Loucy (cell line): ENCODE results near the gene TNS4.

Experiments
- H2AFZ ChIP-seq: fragments of 200-600 bp; sonication (generic); 2 replicates; pipeline ENCODE4 v1.6.0; 2016; ENCODE audit warnings: antibody characterized with exemption, mild to moderate bottlenecking, low read length, moderate library complexity
- H3F3A ChIP-seq: fragments of 200-600 bp; 2 replicates; pipeline ENCODE4 v1.6.0; 2016; ENCODE audit warnings: antibody characterized with exemption, low read depth, mild to moderate bottlenecking
- H3K27me3 ChIP-seq: fragments of 200-600 bp; sonication (generic); 2 replicates; pipeline ENCODE4 v1.6.1; 2014; ENCODE audit warnings: low read length, mild to moderate bottlenecking; ENCODE audit not compliant: insufficient read depth, poor library complexity, severe bottlenecking
- H3K36me3 ChIP-seq: fragments of 200-600 bp; sonication (generic); 2 replicates; pipeline ENCODE4 v1.6.1; 2016; ENCODE audit warnings: low read length; ENCODE audit not compliant: insufficient read depth
- H3K4me1 ChIP-seq: fragments of 200-600 bp; sonication (generic); 2 replicates; pipeline ENCODE4 v1.5.1; 2014; ENCODE audit warnings: low read length, mild to moderate bottlenecking; ENCODE audit not compliant: insufficient read depth, poor library complexity, severe bottlenecking
- H3K4me2 ChIP-seq: fragments of 200-600 bp; sonication (generic); 2 replicates; pipeline ENCODE4 v1.6.0; 2014; ENCODE audit warnings: antibody characterized with exemption, low read length, low read depth, mild to moderate bottlenecking; ENCODE audit not compliant: poor library complexity, severe bottlenecking
- H3K4me3 ChIP-seq: fragments of 200-600 bp; sonication (generic); 2 replicates; pipeline ENCODE4 v1.5.1; 2014; ENCODE audit warnings: low read length, mild to moderate bottlenecking, mixed read lengths; ENCODE audit not compliant: poor library complexity, severe bottlenecking
- H3K79me2 ChIP-seq: fragments of 200-600 bp; sonication (generic); 2 replicates; pipeline ENCODE4 v1.6.1; 2014; ENCODE audit warnings: low read length; ENCODE audit not compliant: insufficient read depth
- H3K9ac ChIP-seq: fragments of 200-600 bp; sonication (generic); 2 replicates; pipeline ENCODE4 v1.6.0; 2014; ENCODE audit warnings: mild to moderate bottlenecking, low read depth, low read length, moderate library complexity; ENCODE audit not compliant: poor library complexity, severe bottlenecking
- H3K9me2 ChIP-seq: fragments of 200-600 bp; sonication (generic); replicated peaks from 2 replicates; pipeline ENCODE4 v1.6.1; 2016; ENCODE audit warnings: low read depth, low read length, mixed read lengths
- H3K9me3 ChIP-seq: fragments of 200-600 bp; sonication (generic); 2 replicates; pipeline ENCODE4 v1.6.1; 2014; ENCODE audit warnings: mild to moderate bottlenecking, antibody characterized with exemption, low read length, low read depth; ENCODE audit not compliant: insufficient read depth
- H4K20me1 ChIP-seq: fragments of 200-600 bp; sonication (generic); 2 replicates; pipeline ENCODE4 v1.6.0; 2014; ENCODE audit warnings: antibody characterized with exemption, low read length, mild to moderate bottlenecking; ENCODE audit not compliant: insufficient read depth, poor library complexity, severe bottlenecking
- EZH2phosphoT487 ChIP-seq: fragments of 200-600 bp; IDR thresholded peaks from 2 replicates; pipeline ENCODE4 v1.6.1; 2018; ENCODE audit warnings: antibody characterized with exemption, mild to moderate bottlenecking, moderate library complexity, borderline replicate concordance
- TF ChIP-seq, protein P1 (sequence below): fragments of 200-600 bp; sonication (generic); conservative IDR thresholded peaks from 2 replicates; pipeline ENCODE4 v1.5.1; 2014; ENCODE audit warnings: mild to moderate bottlenecking, antibody characterized with exemption, low read length

Gene TNS4

DNA sequence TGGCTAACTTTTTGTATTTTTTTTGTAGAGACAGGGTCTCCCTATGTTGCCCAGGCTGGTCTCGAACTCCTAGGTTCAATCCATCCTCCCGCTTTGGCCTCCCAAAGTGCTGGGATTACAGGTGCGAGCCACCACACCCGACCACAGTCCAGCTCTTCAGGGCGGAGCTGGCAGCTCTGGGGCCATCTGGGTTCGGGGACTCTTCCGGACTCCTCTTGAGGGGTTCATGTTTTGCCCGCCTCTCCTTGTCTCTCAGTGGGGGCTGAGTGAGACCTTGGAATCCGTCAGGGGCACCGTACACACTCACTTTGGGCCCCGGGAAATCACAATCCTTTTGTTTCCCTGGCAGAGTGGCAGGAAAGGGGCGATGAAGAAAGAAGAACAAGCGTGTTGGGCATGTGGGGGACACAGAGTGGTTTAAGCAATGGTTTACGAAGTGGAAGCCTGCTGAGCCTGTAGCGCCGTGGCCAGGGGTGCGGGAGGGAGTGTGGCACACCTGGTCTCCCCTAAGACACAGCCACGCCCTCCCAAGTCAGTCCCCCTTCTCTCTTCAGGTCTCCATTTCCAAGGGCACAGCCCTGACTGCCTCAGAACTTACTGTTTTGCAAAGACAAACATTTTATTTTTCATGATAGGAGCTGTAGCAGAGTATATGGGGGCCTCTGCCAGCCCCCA, 26.1 kb downstream of the TNS4 start:
- Histone ChIP-seq H3K4me2 (no peak overlapping the region), H3K4me1 (peaks cover 21% of the 10 kb centered on the region), H3K9me3 (peaks cover 6% of the 10 kb centered on the region; the same call in 1 of the 2 replicates), H4K20me1 (no peaks in the 10 kb centered on the region), H3K9me2 (no peaks in the 10 kb centered on the region), H2AFZ (no peak overlapping the region), H3K36me3 (no peaks in the 10 kb centered on the region), H3K9ac (no peak overlapping the region), H3K4me3 (no peak overlapping the region), H3K79me2 (no peaks in the 10 kb centered on the region), H3K27me3 (no peaks in the 10 kb centered on the region), H3F3A (no peaks in the 10 kb centered on the region)
- TF ChIP-seq, protein P1, sequence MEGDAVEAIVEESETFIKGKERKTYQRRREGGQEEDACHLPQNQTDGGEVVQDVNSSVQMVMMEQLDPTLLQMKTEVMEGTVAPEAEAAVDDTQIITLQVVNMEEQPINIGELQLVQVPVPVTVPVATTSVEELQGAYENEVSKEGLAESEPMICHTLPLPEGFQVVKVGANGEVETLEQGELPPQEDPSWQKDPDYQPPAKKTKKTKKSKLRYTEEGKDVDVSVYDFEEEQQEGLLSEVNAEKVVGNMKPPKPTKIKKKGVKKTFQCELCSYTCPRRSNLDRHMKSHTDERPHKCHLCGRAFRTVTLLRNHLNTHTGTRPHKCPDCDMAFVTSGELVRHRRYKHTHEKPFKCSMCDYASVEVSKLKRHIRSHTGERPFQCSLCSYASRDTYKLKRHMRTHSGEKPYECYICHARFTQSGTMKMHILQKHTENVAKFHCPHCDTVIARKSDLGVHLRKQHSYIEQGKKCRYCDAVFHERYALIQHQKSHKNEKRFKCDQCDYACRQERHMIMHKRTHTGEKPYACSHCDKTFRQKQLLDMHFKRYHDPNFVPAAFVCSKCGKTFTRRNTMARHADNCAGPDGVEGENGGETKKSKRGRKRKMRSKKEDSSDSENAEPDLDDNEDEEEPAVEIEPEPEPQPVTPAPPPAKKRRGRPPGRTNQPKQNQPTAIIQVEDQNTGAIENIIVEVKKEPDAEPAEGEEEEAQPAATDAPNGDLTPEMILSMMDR: no peak
- TF ChIP-seq EZH2phosphoT487: no peak

DNA sequence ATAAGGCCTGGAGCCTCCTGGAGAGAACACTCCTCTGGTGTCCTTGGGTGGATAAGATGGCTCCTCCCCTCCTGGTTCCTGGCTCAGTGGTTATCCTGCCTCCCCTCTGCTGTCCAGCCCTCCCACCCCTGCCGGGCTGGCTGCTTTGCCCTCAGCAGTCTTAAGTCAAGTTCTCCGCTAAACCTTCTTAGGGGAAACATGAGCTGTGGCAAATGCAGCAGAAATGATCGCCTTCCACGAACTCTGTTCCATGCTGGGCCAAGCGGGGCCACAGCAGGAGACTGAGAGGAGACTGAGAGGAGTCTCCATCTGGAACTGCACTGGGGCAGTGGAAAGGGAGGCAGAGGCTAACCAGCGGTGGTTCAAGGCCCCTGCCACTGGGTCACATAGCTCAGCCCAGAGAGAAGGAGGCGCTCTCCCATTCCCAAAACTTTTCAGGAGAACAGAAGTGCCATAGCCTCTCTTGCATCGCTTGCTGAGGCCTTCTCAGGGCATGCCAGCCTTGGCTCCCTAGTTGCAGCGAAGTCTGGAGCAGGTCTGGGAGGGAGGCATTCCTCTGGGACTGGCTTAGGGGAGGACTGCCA, 26.9 kb downstream of the TNS4 start:
- Histone ChIP-seq H3K9ac (no peak overlapping the region), H2AFZ (no peak overlapping the region)

DNA sequence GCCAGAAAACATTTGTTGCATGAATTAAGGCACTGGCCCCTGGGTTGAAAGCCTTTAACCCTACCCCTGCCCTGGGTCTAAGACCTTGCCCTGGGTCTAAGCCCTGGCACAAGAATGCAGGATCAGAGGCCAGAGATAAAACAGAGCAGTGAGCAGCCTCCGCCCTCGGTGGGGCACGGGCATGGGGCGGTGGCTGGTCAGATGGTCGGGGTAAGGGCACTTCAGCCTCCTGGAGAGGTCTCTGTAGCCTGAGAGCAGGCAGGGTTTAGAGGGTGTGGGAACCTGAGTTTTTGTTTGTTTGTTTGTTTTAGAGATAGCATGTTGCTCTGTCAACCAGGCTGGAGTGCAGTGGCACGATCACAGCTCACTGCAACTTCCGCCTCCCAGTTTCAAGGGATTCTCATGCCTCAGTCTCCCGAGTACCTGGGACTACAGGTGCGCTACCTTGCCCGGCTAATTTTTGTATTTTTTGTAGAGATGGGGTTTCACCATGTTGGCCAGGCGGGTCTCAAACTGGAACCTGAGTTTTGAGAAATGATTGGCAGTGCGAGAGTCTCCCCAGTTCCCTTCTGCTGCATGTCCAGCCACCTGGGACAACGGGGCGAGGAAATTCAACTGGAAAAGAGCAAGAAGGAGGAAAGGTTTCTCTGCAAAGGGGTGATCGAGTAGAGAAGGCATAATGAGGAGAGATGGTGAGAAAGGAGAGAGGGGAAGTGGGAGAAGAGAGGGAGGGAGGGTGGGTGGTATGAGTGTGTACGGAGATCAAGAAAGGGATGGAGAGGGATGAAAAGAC, 27.7 kb downstream of the TNS4 start:
- no peak overlapping the region for H3K4me3 ChIP-seq
- no peaks in the 10 kb centered on the region for H3K27me3 ChIP-seq
- peaks cover 6% of the 10 kb centered on the region; the same call in 1 of the 2 replicates for H3K9me3 ChIP-seq
- no peak overlapping the region for H3K9ac ChIP-seq
- H3F3A ChIP-seq: no peaks in the 10 kb centered on the region
- H4K20me1 ChIP-seq: no peaks in the 10 kb centered on the region
- TF ChIP-seq EZH2phosphoT487: no peak
- TF ChIP-seq, protein P1: no peak
- no peak overlapping the region for H3K4me2 ChIP-seq
- H3K4me1 ChIP-seq: peaks cover 9% of the 10 kb centered on the region
- H3K9me2 ChIP-seq: no peaks in the 10 kb centered on the region
- H3K36me3 ChIP-seq: no peaks in the 10 kb centered on the region
- H3K79me2 ChIP-seq: no peaks in the 10 kb centered on the region
- H2AFZ ChIP-seq: no peak overlapping the region

More for the DNA sequence above, 26.9 kb downstream of the TNS4 start:
- TF ChIP-seq EZH2phosphoT487: no peak
- TF ChIP-seq, protein P1: no peak
- no peak overlapping the region for H3K4me3 ChIP-seq
- H3K9me3 ChIP-seq: peaks cover 6% of the 10 kb centered on the region; the same call in 1 of the 2 replicates
- no peaks in the 10 kb centered on the region for H3K79me2 ChIP-seq
- no peaks in the 10 kb centered on the region for H4K20me1 ChIP-seq
- H3K4me1 ChIP-seq: peaks cover 12% of the 10 kb centered on the region
- no peak overlapping the region for H3K4me2 ChIP-seq
- H3K27me3 ChIP-seq: no peaks in the 10 kb centered on the region
- H3K36me3 ChIP-seq: no peaks in the 10 kb centered on the region
- no peaks in the 10 kb centered on the region for H3F3A ChIP-seq
- H3K9me2 ChIP-seq: no peaks in the 10 kb centered on the region
